ENCODE results near the gene PALMD.

The PALMD gene

DNA sequence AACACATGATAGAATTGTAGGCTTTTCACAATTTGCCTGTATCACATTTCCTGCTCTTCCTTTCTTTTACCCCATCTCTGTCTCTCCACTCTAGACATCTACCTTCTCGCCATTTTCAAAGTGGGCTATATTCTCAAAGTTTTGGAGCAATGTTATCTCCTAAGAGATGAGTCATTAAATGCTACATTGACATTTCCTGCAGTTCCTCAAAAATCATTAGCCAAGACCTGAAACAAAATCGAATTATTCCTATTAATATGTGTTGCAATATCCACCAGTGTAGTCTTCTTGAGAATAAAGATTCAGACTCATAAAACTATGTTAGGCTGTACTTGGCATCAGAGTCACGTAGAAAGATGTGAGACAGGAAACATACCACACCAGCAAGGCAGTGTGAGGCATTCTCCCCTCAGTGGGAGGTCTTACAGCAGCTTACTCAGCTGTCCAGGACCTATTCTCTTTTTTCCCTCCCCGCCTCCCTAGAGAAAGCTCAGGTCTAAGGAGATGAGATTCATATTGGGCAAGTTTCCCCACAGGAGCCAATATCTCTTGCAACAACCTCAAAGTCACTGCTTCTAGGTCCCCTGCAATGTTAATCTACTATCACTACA is 81.8 kb downstream of the PALMD start:
- no peak overlapping the region for H3K27ac ChIP-seq
- TF ChIP-seq ZFX (IDR thresholded peaks at IDR 0.05; ENCODE audit: borderline replicate concordance), result no peak
- no peak for TF ChIP-seq CTCF (IDR thresholded peaks at IDR 0.05)

- no peak overlapping the region for H3K27ac ChIP-seq
- TF ChIP-seq ZFX (IDR thresholded peaks at IDR 0.05; ENCODE audit: borderline replicate concordance) (no peak), CTCF (IDR thresholded peaks at IDR 0.05) (peak; percentile 55)
Observed at GRCh38 chr1:99728494-99729235, 82.8 kb downstream of the PALMD start.

- H3K27ac ChIP-seq, result no peak overlapping the region
- TF ChIP-seq ZFX (IDR thresholded peaks at IDR 0.05; ENCODE audit: borderline replicate concordance), result no peak
- TF ChIP-seq CTCF (IDR thresholded peaks at IDR 0.05), result no peak
Observed at GRCh38 chr1:99731384-99731783, 85.5 kb downstream of the PALMD start.

GRCh38 chr1:99735852-99736251 is 89.9 kb downstream of the PALMD start:
- no peak overlapping the region for H3K27ac ChIP-seq
- TF ChIP-seq CTCF (IDR thresholded peaks at IDR 0.05) (no peak), ZFX (IDR thresholded peaks at IDR 0.05; ENCODE audit: borderline replicate concordance) (no peak)

GRCh38 chr1:99737016-99737415 is 91.1 kb downstream of the PALMD start:
- TF ChIP-seq ZFX (IDR thresholded peaks at IDR 0.05; ENCODE audit: borderline replicate concordance), result no peak
- peak; percentile 27 for TF ChIP-seq CTCF (IDR thresholded peaks at IDR 0.05)
- H3K27ac ChIP-seq, result no peak overlapping the region

GRCh38 chr1:99738858-99739465 is 93.0 kb downstream of the PALMD start:
- TF ChIP-seq ZFX (IDR thresholded peaks at IDR 0.05; ENCODE audit: borderline replicate concordance) (no peak), CTCF (IDR thresholded peaks at IDR 0.05) (no peak)
- no peak overlapping the region for H3K27ac ChIP-seq

DNA sequence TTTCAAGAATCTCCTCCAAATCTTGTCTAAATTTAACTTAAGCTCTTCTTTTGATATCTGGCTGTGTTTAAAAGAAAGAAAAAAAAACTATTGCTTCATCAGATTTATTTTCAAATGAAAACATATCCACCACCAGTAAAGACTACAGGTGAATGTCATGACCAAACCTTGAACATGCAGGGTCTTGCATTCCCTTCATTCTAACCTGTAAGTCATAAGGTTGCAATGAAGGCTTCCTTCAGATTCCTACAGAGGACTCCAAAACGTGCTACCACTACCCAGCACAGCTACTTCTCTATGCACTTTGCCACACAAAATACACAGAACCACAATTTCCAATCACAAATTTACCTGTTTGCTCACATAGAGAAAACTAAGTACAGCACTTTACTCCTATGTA is 94.2 kb downstream of the PALMD start:
- no peak overlapping the region for H3K27ac ChIP-seq
- no peak for TF ChIP-seq ZFX (IDR thresholded peaks at IDR 0.05; ENCODE audit: borderline replicate concordance)
- no peak for TF ChIP-seq CTCF (IDR thresholded peaks at IDR 0.05)
